Gastrocnemius medialis (tissue), 4 donors: Measurements from ENCODE around the gene SLC44A2. TPM values are rescaled to one million over a fixed set of nuclear protein-coding genes. Genes with fewer than 3 reads are reported as not detected.

Source experiments
- ATAC-seq, 2 donors: fragments of 150-250 bp; one replicate each; pipeline ENCODE4 v1.9.1; 2016
- DNase-seq, 2 donors: peaks; one replicate each; pipeline ENCODE4 v3.0.0-alpha.2; 2019
- H3K27ac ChIP-seq, 4 donors: fragments of 200-600 bp; sonication (generic); 1 replicate in 1 of 4; 2 replicates in 3 of 4; pipeline ENCODE4 v1.5.1; 2016 to 2018; ENCODE audit warnings: mild to moderate bottlenecking in 2 of 4, moderate library complexity in 1 of 4
- H3K27me3 ChIP-seq, 3 donors: fragments of 200-600 bp; sonication (generic) in 2 of 3; 1 replicate in 1 of 3; 2 replicates in 2 of 3; pipeline versions ENCODE4 v1.5.1 to v1.6.0; 2016 to 2019; ENCODE audit warnings: mild to moderate bottlenecking in 1 of 3, moderate library complexity in 1 of 3
- H3K36me3 ChIP-seq, 2 donors: fragments of 200-600 bp; sonication (generic) in 1 of 2; one replicate each; pipeline ENCODE4 v1.5.1; 2017 to 2018
- H3K4me1 ChIP-seq, 2 donors: fragments of 200-600 bp; sonication (generic) in 1 of 2; one replicate each; pipeline ENCODE4 v1.5.1; 2016 to 2017; ENCODE audit warnings: mild to moderate bottlenecking in 2 of 2
- H3K4me3 ChIP-seq, 4 donors: fragments of 200-600 bp; sonication (generic) in 3 of 4; 1 replicate in 1 of 4; 2 replicates in 3 of 4; pipeline ENCODE4 v1.5.1; 2016 to 2019; ENCODE audit warnings: mild to moderate bottlenecking in 2 of 4
- H3K9me3 ChIP-seq, 3 donors: fragments of 200-600 bp; sonication (generic) in 2 of 3; 1 replicate in 1 of 3; 2 replicates in 2 of 3; pipeline ENCODE4 v1.5.1; 2016 to 2019
- CTCF ChIP-seq, 5 experiments: fragments of 450-650 bp in 3 of 5; fragments of 200-600 bp in 2 of 5; sonication (generic) in 2 of 5; IDR thresholded peaks in 4 of 5; conservative IDR thresholded peaks in 1 of 5; 1 replicate in 4 of 5; 2 replicates in 1 of 5; pipeline ENCODE4 v1.5.1; 2016 to 2019; ENCODE audit warnings: antibody characterized with exemption in 5 of 5, mild to moderate bottlenecking in 3 of 5, moderate library complexity in 3 of 5
- POLR2A ChIP-seq, 2 donors: fragments of 450-650 bp; IDR thresholded peaks; one replicate each; pipeline ENCODE4 v1.6.1; 2017; ENCODE audit warnings: antibody characterized with exemption in 2 of 2, mild to moderate bottlenecking in 2 of 2, moderate library complexity in 2 of 2
- in situ Hi-C, 4 donors: fragments of 200-750 bp; cut with MboI; loops; one replicate each; pipeline versions ENCODE4 v1.15.0 to v1.8.0; 2017; ENCODE audit warnings: low sequenced_read_pairs in 4 of 4
- intact Hi-C: fragments of 100-400 bp; cut with DNase I; formaldehyde crosslinking; loops from one replicate; pipeline ENCODE4 v1.15.1; 2023; ENCODE audit warnings: low total_unique reads
- total RNA-seq, 4 donors: library from RNA; depleted of rRNA; stranded (reverse); fragments of >200 nt; gene quantifications; one replicate each; pipeline versions ENCODE4 v1.1.0 to v1.2.3, GENCODE V29; 2016

The SLC44A2 gene
- total RNA-seq, 4 donors from 2014 or later: 51.1 to 168 (median 105) TPM

DNA sequence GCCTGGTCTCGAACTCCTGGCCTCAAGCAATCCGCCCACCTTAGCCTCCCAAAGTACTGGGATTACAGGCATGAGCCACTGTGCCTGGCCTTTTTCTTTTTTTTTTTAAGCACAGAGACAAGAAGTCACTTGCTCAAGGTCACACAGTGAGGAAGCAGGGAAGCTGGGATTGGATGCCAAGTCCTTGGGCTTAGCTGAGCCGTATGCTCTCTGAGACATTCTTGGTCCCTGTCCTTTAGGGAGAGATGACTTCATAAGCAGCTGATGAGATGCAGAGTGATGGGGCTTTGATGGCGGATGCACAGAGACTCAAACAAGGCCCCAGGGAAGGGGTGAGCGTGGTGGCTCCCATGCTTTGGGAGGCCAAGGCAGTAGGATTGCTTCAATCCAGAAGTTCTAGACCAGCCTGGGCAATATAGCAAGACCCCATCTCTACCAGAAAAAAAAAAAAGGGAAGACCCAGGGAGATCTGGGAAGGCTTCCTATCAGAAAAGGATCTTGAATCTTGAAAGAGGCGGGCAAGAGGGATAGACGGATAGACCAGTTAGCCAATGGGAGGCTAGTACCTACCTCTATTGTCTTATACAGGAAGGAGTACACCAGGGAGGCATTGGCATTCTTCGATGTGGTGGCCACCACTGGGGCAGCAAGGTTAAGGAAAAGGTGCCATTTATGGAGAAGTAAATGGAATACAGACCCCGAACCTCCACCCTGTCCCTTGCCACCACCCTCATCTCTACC, 42.1 kb upstream of the SLC44A2 start:
- DNase-seq: no peak
- H3K9me3 ChIP-seq: no peaks in the 10 kb centered on the region
- TF ChIP-seq CTCF (IDR thresholded peaks at IDR 0.05 in 4 of 5, conservative IDR thresholded peaks at IDR 0.05 in 1 of 5) (no peak), POLR2A (IDR thresholded peaks at IDR 0.05) (no peak)
- H3K4me1 ChIP-seq: peaks cover 0 to 4% of the 10 kb centered on the region in 2 donors
- H3K4me3 ChIP-seq: no peak overlapping the region
- in situ Hi-C loops (loop anchor here (5.0 kb wide), 2 partner anchors 59 to 64 kb away; no protein-coding TSS in a partner anchor), intact Hi-C loops (loop anchor here (5.0 kb wide), 1 partner anchor 114 kb away; no protein-coding TSS in a partner anchor)
- H3K36me3 ChIP-seq: no peaks in the 10 kb centered on the region
- H3K27ac ChIP-seq: no peak overlapping the region
- no peak for ATAC-seq
- H3K27me3 ChIP-seq: peaks cover 3 to 12% (median 7%) of the 10 kb centered on the region in 3 donors

- Histone ChIP-seq H3K4me3 (no peak overlapping the region), H3K27ac (no peak overlapping the region), H3K36me3 (no peaks in the 10 kb centered on the region), H3K4me1 (peaks cover 0 to under 1% of the 10 kb centered on the region in 2 donors), H3K9me3 (no peaks in the 10 kb centered on the region), H3K27me3 (peaks cover 3 to 24% (median 17%) of the 10 kb centered on the region in 3 donors)
- ATAC-seq (no peak), DNase-seq (no peak)
- intact Hi-C loops (no loop called here), in situ Hi-C loops (no loop called here)
- TF ChIP-seq POLR2A (IDR thresholded peaks at IDR 0.05) (no peak), CTCF (IDR thresholded peaks at IDR 0.05 in 4 of 5, conservative IDR thresholded peaks at IDR 0.05 in 1 of 5) (no peak)
Observed at GRCh38 chr19:10586396-10586795, 39.0 kb upstream of the SLC44A2 start.

GRCh38 chr19:10587022-10587838, 38.1 kb upstream of the SLC44A2 start, which contains the start of gene AP1M2:
Gene AP1M2, minus strand, starts transcription at chr19:10587312. Its CDS starts 81 bp downstream, at chr19:10587231.
- Histone ChIP-seq H3K27me3 (peaks cover 3 to 24% (median 17%) of the 10 kb centered on the region in 3 donors), H3K27ac (no peak within 1 kb of the TSS), H3K36me3 (no peaks in the 10 kb centered on the region), H3K9me3 (no peaks in the 10 kb centered on the region), H3K4me1 (no peaks in the 10 kb centered on the region), H3K4me3 (no peak within 1 kb of the TSS)
- DNase-seq: no peak
- no peak for ATAC-seq
- in situ Hi-C loops (no loop called here), intact Hi-C loops (no loop called here)
- no peak for TF ChIP-seq POLR2A (IDR thresholded peaks at IDR 0.05)
- no peak for TF ChIP-seq CTCF (IDR thresholded peaks at IDR 0.05 in 4 of 5, conservative IDR thresholded peaks at IDR 0.05 in 1 of 5)

- Histone ChIP-seq H3K27me3 (peaks cover 3 to 24% (median 17%) of the 10 kb centered on the region in 3 donors), H3K9me3 (no peaks in the 10 kb centered on the region), H3K4me1 (no peaks in the 10 kb centered on the region), H3K36me3 (no peaks in the 10 kb centered on the region), H3K4me3 (no peak overlapping the region), H3K27ac (no peak overlapping the region)
- no peak for DNase-seq
- in situ Hi-C loops (no loop called here), intact Hi-C loops (no loop called here)
- TF ChIP-seq CTCF (IDR thresholded peaks at IDR 0.05 in 4 of 5, conservative IDR thresholded peaks at IDR 0.05 in 1 of 5): no peak
- TF ChIP-seq POLR2A (IDR thresholded peaks at IDR 0.05): no peak
- no peak for ATAC-seq
Observed at GRCh38 chr19:10587839-10588150, 37.6 kb upstream of the SLC44A2 start.
